Measurements from ENCODE around the gene NCR3LG1. TPM values are rescaled to one million over a fixed set of nuclear protein-coding genes. Genes with fewer than 3 reads are reported as not detected.

NCR3LG1 gene
- total RNA-seq, 1 experiment from 2014 or later = 2.0 TPM

GRCh38 chr11:17391493-17392355 lies 40.1 kb downstream of the NCR3LG1 start (continued):
- no peak for TF ChIP-seq GRHL2 (CRISPR knock-in tag; IDR thresholded peaks at IDR 0.05; ENCODE audit: insufficient replicate concordance, severe bottlenecking)
- TF ChIP-seq NR2C2 (CRISPR knock-in tag; IDR thresholded peaks at IDR 0.05) = no peak
- no peak for TF ChIP-seq NFE2L1 (CRISPR knock-in tag; IDR thresholded peaks at IDR 0.05)
- TF ChIP-seq ZSCAN18 (CRISPR knock-in tag; IDR thresholded peaks at IDR 0.05) = no peak
- TF ChIP-seq PRRX2 (CRISPR knock-in tag; IDR thresholded peaks at IDR 0.05) = no peak
- TF ChIP-seq, protein P1, sequence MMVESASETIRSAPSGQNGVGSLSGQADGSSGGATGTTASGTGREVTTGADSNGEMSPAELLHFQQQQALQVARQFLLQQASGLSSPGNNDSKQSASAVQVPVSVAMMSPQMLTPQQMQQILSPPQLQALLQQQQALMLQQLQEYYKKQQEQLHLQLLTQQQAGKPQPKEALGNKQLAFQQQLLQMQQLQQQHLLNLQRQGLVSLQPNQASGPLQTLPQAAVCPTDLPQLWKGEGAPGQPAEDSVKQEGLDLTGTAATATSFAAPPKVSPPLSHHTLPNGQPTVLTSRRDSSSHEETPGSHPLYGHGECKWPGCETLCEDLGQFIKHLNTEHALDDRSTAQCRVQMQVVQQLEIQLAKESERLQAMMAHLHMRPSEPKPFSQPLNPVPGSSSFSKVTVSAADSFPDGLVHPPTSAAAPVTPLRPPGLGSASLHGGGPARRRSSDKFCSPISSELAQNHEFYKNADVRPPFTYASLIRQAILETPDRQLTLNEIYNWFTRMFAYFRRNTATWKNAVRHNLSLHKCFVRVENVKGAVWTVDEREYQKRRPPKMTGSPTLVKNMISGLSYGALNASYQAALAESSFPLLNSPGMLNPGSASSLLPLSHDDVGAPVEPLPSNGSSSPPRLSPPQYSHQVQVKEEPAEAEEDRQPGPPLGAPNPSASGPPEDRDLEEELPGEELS (CRISPR knock-in tag; IDR thresholded peaks at IDR 0.05) = no peak
- TF ChIP-seq ZNF671 (CRISPR knock-in tag; IDR thresholded peaks at IDR 0.05) = no peak
- TF ChIP-seq ZNF423 (CRISPR knock-in tag; IDR thresholded peaks at IDR 0.05) = no peak

DNA sequence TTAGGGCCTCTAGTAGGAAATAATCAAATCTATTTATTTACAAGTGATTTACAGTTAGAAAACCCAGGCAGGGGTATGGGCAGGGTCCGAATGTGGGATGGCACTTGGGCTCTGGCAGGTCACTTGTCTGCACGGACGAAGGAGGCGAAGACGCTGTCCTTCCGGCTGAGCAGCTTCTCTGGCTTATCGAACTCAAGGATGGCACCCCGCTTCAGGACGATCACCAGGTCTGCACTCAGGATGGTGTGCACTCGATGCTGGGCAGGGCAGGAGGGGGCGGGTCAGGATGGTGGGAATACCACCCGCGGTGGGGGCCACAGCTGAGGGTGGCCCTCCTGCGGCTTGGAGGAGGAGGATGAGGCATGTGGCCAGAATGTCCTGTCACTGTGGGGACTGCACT lies 41.3 kb downstream of the NCR3LG1 start:
- Mint-ChIP-seq H3K9me3 (no peaks in the 10 kb centered on the region), H3K27me3 (ENCODE audit: low read depth) (peaks cover 14% of the 10 kb centered on the region), H3K27ac (no peak overlapping the region), H3K36me3 (no peaks in the 10 kb centered on the region), H3K4me3 (no peak overlapping the region), H3K4me1 (peaks cover 6% of the 10 kb centered on the region)
- CTCF ChIA-PET = interaction anchor here (0.6 to 3.0 kb wide), 4 partner anchors 80 to 594 kb away, joined by 3 to 16 read pairs (median 4); no protein-coding TSS in a partner anchor
- ATAC-seq (no peak), DNase-seq (ENCODE audit: low spot score) (no peak)
- POLR2A ChIA-PET = no interaction called here
- no peak for TF ChIP-seq ZNF317 (CRISPR knock-in tag; IDR thresholded peaks at IDR 0.05; ENCODE audit: borderline replicate concordance, low read depth)
- no peak for TF ChIP-seq ZNF416 (CRISPR knock-in tag; IDR thresholded peaks at IDR 0.05)
- no peak for TF ChIP-seq CBFB (CRISPR knock-in tag; IDR thresholded peaks at IDR 0.05; ENCODE audit: low read depth)

GRCh38 chr11:17393472-17393871 lies 41.9 kb downstream of the NCR3LG1 start:
- H3K4me1 Mint-ChIP-seq = peaks cover 6% of the 10 kb centered on the region
- peaks cover 14% of the 10 kb centered on the region for H3K27me3 Mint-ChIP-seq (ENCODE audit: low read depth)
- ChIA-PET CTCF (interaction anchor here (0.7 to 3.0 kb wide), 8 partner anchors 9 to 337 kb away, joined by 3 to 16 read pairs (median 5); partner anchors contain the start of gene ABCC8), POLR2A (no interaction called here)
- no peaks in the 10 kb centered on the region for H3K36me3 Mint-ChIP-seq
- ATAC-seq (no peak), DNase-seq (ENCODE audit: low spot score) (no peak)
- no peak overlapping the region for H3K4me3 Mint-ChIP-seq
- no peak overlapping the region for H3K27ac Mint-ChIP-seq
- no peaks in the 10 kb centered on the region for H3K9me3 Mint-ChIP-seq
- no peak for TF ChIP-seq ZNF281 (CRISPR knock-in tag; IDR thresholded peaks at IDR 0.05)
- no peak for TF ChIP-seq MYBL2 (CRISPR knock-in tag; IDR thresholded peaks at IDR 0.05)
- TF ChIP-seq ETV6 (CRISPR knock-in tag; IDR thresholded peaks at IDR 0.05) = no peak
- no peak for TF ChIP-seq RELA (CRISPR knock-in tag; IDR thresholded peaks at IDR 0.05; ENCODE audit: borderline replicate concordance)
- no peak for TF ChIP-seq ATF3 (CRISPR knock-in tag; conservative IDR thresholded peaks at IDR 0.05)
- TF ChIP-seq, protein P2, sequence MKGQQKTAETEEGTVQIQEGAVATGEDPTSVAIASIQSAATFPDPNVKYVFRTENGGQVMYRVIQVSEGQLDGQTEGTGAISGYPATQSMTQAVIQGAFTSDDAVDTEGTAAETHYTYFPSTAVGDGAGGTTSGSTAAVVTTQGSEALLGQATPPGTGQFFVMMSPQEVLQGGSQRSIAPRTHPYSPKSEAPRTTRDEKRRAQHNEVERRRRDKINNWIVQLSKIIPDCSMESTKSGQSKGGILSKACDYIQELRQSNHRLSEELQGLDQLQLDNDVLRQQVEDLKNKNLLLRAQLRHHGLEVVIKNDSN (CRISPR knock-in tag; IDR thresholded peaks at IDR 0.05) = no peak
- no peak for TF ChIP-seq SOX15 (CRISPR knock-in tag; IDR thresholded peaks at IDR 0.05)
- no peak for TF ChIP-seq KAT7 (CRISPR knock-in tag; IDR thresholded peaks at IDR 0.05; ENCODE audit: borderline replicate concordance)
- TF ChIP-seq NR2C2 (CRISPR knock-in tag; IDR thresholded peaks at IDR 0.05) = no peak
- no peak for TF ChIP-seq OVOL2 (CRISPR knock-in tag; IDR thresholded peaks at IDR 0.05; ENCODE audit: borderline replicate concordance)
- no peak for TF ChIP-seq SMAD3 (CRISPR knock-in tag; IDR thresholded peaks at IDR 0.05; ENCODE audit: borderline replicate concordance)
- no peak for TF ChIP-seq ZNF396 (CRISPR knock-in tag; IDR thresholded peaks at IDR 0.05; ENCODE audit: borderline replicate concordance)
- no peak for TF ChIP-seq ZNF138 (CRISPR knock-in tag; conservative IDR thresholded peaks at IDR 0.05)
- TF ChIP-seq SMAD4 (CRISPR knock-in tag; IDR thresholded peaks at IDR 0.05) = no peak
- TF ChIP-seq, protein P3, sequence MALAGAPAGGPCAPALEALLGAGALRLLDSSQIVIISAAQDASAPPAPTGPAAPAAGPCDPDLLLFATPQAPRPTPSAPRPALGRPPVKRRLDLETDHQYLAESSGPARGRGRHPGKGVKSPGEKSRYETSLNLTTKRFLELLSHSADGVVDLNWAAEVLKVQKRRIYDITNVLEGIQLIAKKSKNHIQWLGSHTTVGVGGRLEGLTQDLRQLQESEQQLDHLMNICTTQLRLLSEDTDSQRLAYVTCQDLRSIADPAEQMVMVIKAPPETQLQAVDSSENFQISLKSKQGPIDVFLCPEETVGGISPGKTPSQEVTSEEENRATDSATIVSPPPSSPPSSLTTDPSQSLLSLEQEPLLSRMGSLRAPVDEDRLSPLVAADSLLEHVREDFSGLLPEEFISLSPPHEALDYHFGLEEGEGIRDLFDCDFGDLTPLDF (CRISPR knock-in tag; IDR thresholded peaks at IDR 0.05) = no peak
- no peak for TF ChIP-seq EMX1 (CRISPR knock-in tag; IDR thresholded peaks at IDR 0.05)
